GM19035 (cell line): ENCODE results near the gene WASL.
"Not testable (repeated sequence)": the region's sequence is repeated elsewhere in the genome, so short reads cannot be mapped to it uniquely, and the experiment has no call there.

Experiments
- ATAC-seq: cut with Tn5 transposase; IDR thresholded peaks from one replicate; pipeline ENCODE4 v1.9.1; 2021; ENCODE audit not compliant: unreplicated experiment

WASL gene

GRCh38 chr7:123748734-123749536 lies at the start of gene WASL:
Gene WASL, minus strand, starts transcription at chr7:123749003. Its CDS starts 269 bp downstream, at chr7:123748734.
- peak; percentile 76 for ATAC-seq

GRCh38 chr7:123797673-123798531 lies 49.1 kb upstream of the WASL start:
- no peak for ATAC-seq

GRCh38 chr7:123796568-123796967 lies 47.8 kb upstream of the WASL start:
- no peak for ATAC-seq

DNA sequence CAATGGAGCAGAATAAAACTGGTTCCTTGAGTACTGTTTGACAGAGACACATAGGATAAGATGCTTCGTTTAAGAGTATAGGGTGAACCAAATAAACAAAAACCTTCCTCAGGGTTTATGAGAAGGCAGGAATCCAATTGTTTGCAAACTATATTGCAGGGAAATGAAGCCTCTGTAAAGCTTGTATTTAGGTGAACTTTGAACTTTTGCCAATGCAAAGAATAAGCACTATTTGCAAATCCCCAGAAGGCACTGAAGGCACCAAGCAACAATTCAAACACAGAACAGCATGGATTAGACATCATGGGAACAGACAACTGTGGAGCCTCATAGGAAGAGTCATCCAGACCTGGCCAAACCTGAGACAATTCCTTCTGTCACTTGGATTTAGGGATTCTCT lies 47.1 kb upstream of the WASL start:
- no peak for ATAC-seq

- ATAC-seq: not testable (repeated sequence)
Observed at GRCh38 chr7:123795116-123795515, 46.3 kb upstream of the WASL start.

GRCh38 chr7:123792547-123792946 lies 43.7 kb upstream of the WASL start:
- ATAC-seq: no peak

DNA sequence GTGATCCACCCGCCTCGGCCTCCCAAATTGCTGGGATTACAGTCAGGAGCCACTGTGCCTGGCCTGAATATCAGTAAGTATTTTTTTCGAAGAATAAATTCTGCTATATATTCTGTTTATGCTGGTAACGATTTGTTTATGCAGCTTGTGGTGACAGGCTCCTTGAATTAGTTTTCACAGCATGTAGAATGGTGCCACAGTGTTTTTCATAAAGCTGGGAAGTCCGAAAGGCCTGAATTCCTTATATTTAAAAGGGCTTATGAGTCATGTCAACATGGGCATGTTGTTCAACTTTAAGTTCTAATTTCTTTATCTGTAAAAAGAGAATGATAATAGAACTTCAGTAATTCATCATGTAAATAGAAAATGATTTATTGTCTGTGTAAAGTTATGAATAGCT lies 42.2 kb upstream of the WASL start:
- ATAC-seq: no peak

GRCh38 chr7:123789817-123790216 lies 41.0 kb upstream of the WASL start:
- ATAC-seq: no peak

DNA sequence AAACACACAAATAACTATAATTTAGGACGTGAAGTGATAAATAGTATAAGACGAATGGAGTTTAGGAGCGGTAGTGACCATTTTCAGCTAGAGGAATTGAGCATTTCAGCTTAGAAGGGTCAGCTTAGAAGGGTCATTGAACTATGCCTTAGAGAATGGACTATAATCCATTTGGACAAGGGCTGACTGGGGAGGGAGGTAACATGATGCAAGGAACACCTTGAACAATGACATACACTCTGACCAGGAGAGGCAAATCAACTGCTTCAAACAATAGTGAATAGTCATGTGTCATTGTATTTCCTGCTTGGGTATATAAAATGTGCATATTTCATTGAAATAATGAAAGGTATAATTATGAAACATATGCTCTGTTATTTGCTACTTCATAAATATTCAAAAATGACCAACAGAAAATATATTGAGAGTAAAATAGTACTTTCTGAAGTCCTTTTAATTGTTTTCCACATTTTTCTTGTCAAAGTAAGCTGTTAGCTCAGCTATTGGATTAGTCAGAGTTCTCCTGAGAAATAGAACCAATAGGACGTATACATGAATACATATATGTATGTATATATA lies 40.5 kb upstream of the WASL start:
- no peak for ATAC-seq

- no peak for ATAC-seq
Observed at GRCh38 chr7:123788584-123788983, 39.8 kb upstream of the WASL start.

DNA sequence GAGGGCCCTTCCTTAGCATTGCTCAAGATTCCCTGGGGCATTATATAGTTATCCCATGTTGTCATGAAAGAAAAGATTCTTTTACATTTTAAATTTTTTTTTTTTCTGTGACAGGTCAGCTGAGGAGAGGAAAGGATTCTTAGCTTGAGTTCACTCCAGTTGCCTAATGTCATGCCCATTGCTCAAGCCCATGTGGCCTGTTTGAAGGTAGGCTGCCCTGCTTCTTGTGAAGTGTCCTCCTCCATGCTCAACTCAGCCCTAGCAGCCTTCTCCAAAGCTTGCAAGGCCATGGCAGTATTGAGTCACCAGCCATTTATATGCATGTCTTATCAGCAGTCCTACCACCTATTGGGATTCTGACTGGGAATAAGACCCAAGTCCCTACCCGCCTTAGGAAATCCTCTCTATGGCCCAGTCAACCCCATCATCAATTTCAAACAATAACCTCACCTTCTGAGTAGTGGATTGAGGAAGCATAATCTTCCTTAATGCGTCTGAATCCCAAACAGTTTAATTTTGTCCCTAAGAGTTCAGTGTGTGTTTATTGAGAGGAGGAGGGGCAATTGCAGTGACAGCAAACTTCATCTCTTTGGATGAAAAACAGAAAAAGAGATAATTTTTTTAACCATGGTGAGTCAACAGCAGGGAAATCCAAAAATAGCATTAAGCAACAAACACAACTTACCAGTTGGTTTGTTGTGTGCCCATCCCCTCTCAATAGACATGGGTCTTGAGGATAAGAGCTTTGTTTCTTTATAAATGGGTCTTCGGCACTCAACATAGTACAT lies 38.6 kb upstream of the WASL start:
- no peak for ATAC-seq

DNA sequence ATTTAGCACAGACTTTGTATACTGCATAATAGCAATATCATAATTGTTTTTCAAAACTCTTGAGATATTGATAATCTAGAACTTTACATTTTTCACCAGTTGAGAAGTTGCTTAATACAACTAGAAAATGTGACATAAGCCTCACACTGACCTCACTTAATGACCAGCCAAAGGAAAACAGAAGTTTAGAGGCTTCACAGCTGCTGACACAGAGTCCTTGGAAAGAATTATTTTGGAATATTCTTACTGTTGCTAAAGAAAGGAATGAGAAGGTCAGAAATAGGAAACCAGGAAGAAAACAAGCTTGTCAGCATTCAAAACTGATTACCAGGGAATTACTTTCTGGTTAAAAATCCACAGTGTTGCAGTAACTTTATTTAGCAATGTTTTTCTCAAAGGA lies 35.5 kb upstream of the WASL start:
- no peak for ATAC-seq

DNA sequence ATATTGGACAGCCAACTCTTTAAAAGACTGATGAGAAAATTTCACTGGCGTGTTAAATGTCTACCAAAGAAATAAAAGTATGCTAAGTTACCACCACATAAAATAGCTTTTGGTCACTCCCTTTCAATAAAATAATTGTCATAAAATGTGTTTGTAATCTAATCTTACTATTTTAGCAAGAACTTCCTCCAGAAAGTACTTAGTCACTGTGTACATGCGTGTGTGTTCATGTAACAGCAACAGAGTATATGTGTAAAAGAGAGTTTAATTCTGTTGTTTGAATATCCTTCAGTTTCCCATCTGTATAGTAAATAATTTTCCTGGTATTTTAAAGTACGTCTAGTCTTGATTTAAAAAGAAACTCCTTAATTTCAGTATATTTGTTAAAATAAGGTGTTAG lies 35.0 kb upstream of the WASL start:
- ATAC-seq: no peak

- no peak for ATAC-seq
Observed at GRCh38 chr7:123782071-123782798, 33.4 kb upstream of the WASL start.

GRCh38 chr7:123780472-123780871 lies 31.7 kb upstream of the WASL start:
- ATAC-seq: not testable (repeated sequence)

DNA sequence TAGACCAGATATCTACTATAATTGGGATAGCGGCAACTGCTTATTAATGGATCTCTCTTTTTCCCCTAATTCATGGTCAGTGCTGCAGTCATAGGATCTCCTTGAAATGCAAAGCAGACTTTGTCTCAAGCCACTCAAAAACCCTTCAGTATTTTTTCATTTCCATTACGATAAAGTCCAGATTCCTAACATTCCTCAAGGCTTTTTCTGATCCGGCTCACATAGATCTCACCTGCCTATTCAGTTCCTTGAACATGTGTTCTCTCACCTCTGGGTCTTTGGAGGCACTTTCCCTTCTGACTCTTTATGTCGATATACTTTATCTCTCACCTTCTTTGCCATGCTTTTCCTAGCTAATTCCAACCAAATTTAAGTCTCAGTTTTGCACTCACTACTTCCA lies 25.7 kb upstream of the WASL start:
- no peak for ATAC-seq

DNA sequence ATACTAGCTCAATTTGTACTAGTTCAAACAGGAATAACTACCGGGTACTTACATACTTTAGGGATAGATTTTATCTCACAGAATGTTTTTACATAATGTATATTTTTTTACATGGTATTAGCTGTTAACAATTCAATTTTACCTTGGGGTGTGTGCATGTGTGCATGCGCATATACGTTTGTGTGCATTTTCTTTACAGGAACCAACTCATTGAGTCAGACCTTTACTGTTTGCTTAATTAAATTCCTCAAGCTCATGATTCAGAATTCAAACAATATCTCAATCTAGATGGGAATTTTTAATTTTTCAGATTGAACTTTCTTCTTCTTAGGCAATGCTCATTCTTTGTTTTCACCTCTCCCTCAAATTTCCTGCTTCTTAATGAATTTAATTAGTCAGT lies 24.7 kb upstream of the WASL start:
- no peak for ATAC-seq

- ATAC-seq: no peak
Observed at GRCh38 chr7:123772652-123773051, 23.8 kb upstream of the WASL start.

DNA sequence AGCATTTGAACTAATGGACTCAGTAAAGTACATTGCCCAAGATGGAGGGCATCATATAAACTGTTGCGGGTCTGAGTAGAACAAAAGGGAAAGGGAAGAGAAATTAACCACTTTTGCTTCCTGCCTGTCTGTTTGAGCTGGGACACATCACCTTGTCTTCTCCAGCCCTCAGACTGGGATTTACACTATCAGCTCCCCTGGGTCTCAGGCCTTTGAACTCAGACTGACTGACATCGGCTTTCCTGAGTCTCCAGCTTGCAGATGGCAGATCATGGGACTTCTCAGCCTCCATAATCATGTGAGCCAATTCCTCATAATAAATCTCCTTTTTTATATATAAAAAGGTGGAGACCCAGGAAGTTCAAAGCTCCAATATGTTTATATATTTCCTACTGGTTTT lies 23.0 kb upstream of the WASL start:
- ATAC-seq: no peak

DNA sequence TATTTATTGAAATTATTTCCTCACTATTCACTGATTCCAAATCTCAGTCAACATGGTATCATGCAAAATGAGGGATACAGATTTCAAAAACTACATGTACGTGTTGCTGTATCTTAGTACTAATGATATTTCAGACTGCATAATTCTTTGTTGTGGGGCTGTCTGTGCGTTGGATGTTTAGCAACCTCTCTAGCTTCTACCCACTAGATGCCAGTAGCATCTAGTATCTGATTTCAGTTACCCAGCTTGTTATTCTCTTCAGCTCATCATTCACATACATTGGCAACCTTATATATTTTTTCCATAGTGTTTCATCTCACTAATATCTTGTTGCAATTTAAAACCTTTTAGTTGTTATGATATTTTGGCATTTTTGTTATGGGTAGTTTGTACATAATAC lies 22.5 kb upstream of the WASL start:
- ATAC-seq: no peak
